H1 (cell line): Measurements from ENCODE around the gene ANGEL2. TPM values are rescaled to one million over a fixed set of nuclear protein-coding genes. Genes with fewer than 3 reads are reported as not detected.

ENCODE experiments used
- CTCF ChIA-PET: fragments of 300-600 bp; sonication (Branson Sonifier 250); formaldehyde crosslinking; loops from one replicate; lab custom pipeline; 2021; ENCODE audit not compliant: partially characterized antibody; lab: Charles Lee
- POLR2A ChIA-PET: fragments of 300-600 bp; sonication (Branson Sonifier 250); formaldehyde crosslinking; loops from one replicate; lab custom pipeline; 2021; ENCODE audit warnings: inconsistent platforms; ENCODE audit not compliant: partially characterized antibody; lab: Charles Lee
- DNase-seq, 2 experiments: peaks; one replicate each; pipeline versions ENCODE4 v3.0.0 to v3.0.0-alpha.2; 2010 to 2022; ENCODE audit warnings: low spot score in 2 of 2, low read depth in 1 of 2, mixed read lengths in 1 of 2
- FAIRE-seq: peaks from 2 replicates; lab custom pipeline; 2011; peaks lifted over from hg19 to GRCh38; lab: Jason Lieb, UNC
- H2AFZ ChIP-seq: 2 replicates; pipeline ENCODE4 v1.8.1; 2012; ENCODE audit warnings: low read length, inconsistent platforms
- H2AK5ac ChIP-seq: 2 replicates; pipeline ENCODE4 v1.6.1; 2013; ENCODE audit warnings: low read depth, low read length
- H2BK120ac ChIP-seq: replicated peaks from 2 replicates; pipeline ENCODE3; 2013; ENCODE audit warnings: low read depth, low read length, inconsistent platforms
- H2BK12ac ChIP-seq: 2 replicates; pipeline ENCODE4 v1.6.1; 2013; ENCODE audit warnings: low read depth, low read length
- H2BK15ac ChIP-seq: 2 replicates; pipeline ENCODE4 v1.6.1; 2013; ENCODE audit warnings: low read length
- H2BK20ac ChIP-seq: 2 replicates; pipeline ENCODE4 v1.6.1; 2013; ENCODE audit warnings: low read length
- H2BK5ac ChIP-seq: 2 replicates; pipeline ENCODE4 v1.6.1; 2013; ENCODE audit warnings: low read depth, low read length
- H3K14ac ChIP-seq: 2 replicates; pipeline ENCODE4 v1.6.1; 2013; ENCODE audit warnings: inconsistent platforms; ENCODE audit not compliant: insufficient read length
- H3K18ac ChIP-seq: 2 replicates; pipeline ENCODE4 v1.6.1; 2013; ENCODE audit warnings: low read length; ENCODE audit errors: extremely low read depth
- H3K23ac ChIP-seq: 2 replicates; pipeline ENCODE4 v1.6.1; 2013; ENCODE audit warnings: inconsistent platforms; ENCODE audit not compliant: insufficient read length
- H3K23me2 ChIP-seq: 2 replicates; pipeline ENCODE4 v1.6.1; 2013; ENCODE audit warnings: low read depth, low read length
- H3K27ac ChIP-seq: 2 replicates; pipeline ENCODE4 v1.6.1; 2011; ENCODE audit warnings: low read depth, low read length, inconsistent platforms
- H3K27me3 ChIP-seq, 4 experiments: replicated peaks in 1 of 4; 1 replicate in 1 of 4; 2 replicates in 3 of 4; pipeline versions ENCODE4 v1.6.1 to v1.8.1; 2011 to 2013; ENCODE audit warnings: low read length in 3 of 4, mild to moderate bottlenecking in 3 of 4, inconsistent platforms in 2 of 4, mixed read lengths in 2 of 4, moderate library complexity in 1 of 4; ENCODE audit not compliant: control insufficient read depth in 3 of 4, insufficient read depth in 3 of 4; ENCODE audit errors: extremely low read depth in 1 of 4
- H3K36me3 ChIP-seq, 4 experiments: 2 replicates each; pipeline versions ENCODE4 v1.6.1 to v1.8.1; 2011 to 2013; ENCODE audit warnings: mild to moderate bottlenecking in 4 of 4, low read length in 3 of 4, moderate library complexity in 2 of 4, control low read depth in 1 of 4, inconsistent platforms in 1 of 4; ENCODE audit not compliant: insufficient read depth in 4 of 4, control insufficient read depth in 2 of 4
- H3K4ac ChIP-seq: replicated peaks from 2 replicates; pipeline ENCODE3; 2013; ENCODE audit warnings: low read length, low read depth, mixed read lengths, inconsistent platforms; ENCODE audit not compliant: insufficient read length
- H3K4me1 ChIP-seq, 4 experiments: replicated peaks in 1 of 4; 1 replicate in 1 of 4; 2 replicates in 3 of 4; pipeline versions ENCODE4 v1.6.1 to v1.8.1; 2011 to 2013; ENCODE audit warnings: low read length in 3 of 4, inconsistent platforms in 2 of 4, mixed read lengths in 1 of 4; ENCODE audit not compliant: insufficient read depth in 4 of 4, control insufficient read depth in 3 of 4
- H3K4me2 ChIP-seq, 2 experiments: 2 replicates each; pipeline versions ENCODE4 v1.6.1 to v1.8.1; 2011 to 2013; ENCODE audit warnings: low read depth in 2 of 2, low read length in 2 of 2, control low read depth in 1 of 2, inconsistent platforms in 1 of 2, mild to moderate bottlenecking in 1 of 2; ENCODE audit not compliant: insufficient read depth in 1 of 2
- H3K4me3 ChIP-seq, 4 experiments: fragments of 200-600, 300-600 bp in 1 of 4; sonication (generic), shearing (Covaris generic), sonication (Bioruptor Twin) in 1 of 4; 2 replicates each; pipeline versions ENCODE4 v1.5.1 to v1.8.1; 2011 to 2016; ENCODE audit warnings: low read length in 4 of 4, low read depth in 3 of 4, control low read depth in 2 of 4, inconsistent platforms in 2 of 4, mild to moderate bottlenecking in 2 of 4, mixed read lengths in 1 of 4, moderate library complexity in 1 of 4; ENCODE audit not compliant: insufficient read depth in 2 of 4; ENCODE audit errors: extremely low read depth in 1 of 4
- H3K56ac ChIP-seq: replicated peaks from 2 replicates; pipeline ENCODE3; 2013; ENCODE audit warnings: low read depth, mild to moderate bottlenecking, mixed read lengths, low read length, inconsistent platforms; ENCODE audit not compliant: insufficient read length
- H3K79me1 ChIP-seq: 2 replicates; pipeline ENCODE4 v1.6.1; 2013; ENCODE audit warnings: low read depth, low read length, control low read depth
- H3K79me2 ChIP-seq, 2 experiments: 2 replicates each; pipeline versions ENCODE4 v1.6.1 to v1.8.1; 2012 to 2013; ENCODE audit warnings: low read length in 2 of 2, mild to moderate bottlenecking in 2 of 2, inconsistent platforms in 1 of 2; ENCODE audit not compliant: insufficient read depth in 2 of 2, control insufficient read depth in 1 of 2
- H3K9ac ChIP-seq, 4 experiments: replicated peaks in 1 of 4; 1 replicate in 1 of 4; 2 replicates in 3 of 4; pipeline versions ENCODE4 v1.6.1 to v1.8.1; 2011 to 2013; ENCODE audit warnings: low read depth in 3 of 4, low read length in 3 of 4, control low read depth in 2 of 4, mild to moderate bottlenecking in 2 of 4, moderate library complexity in 2 of 4, inconsistent platforms in 1 of 4; ENCODE audit errors: extremely low read depth in 1 of 4
- H3K9me3 ChIP-seq, 2 experiments: 2 replicates each; pipeline versions ENCODE4 v1.6.1 to v1.8.1; 2012 to 2013; ENCODE audit warnings: mild to moderate bottlenecking in 2 of 2, moderate library complexity in 2 of 2, control low read depth in 1 of 2, inconsistent platforms in 1 of 2, low read depth in 1 of 2, low read length in 1 of 2, mixed read lengths in 1 of 2; ENCODE audit not compliant: insufficient read depth in 2 of 2
- H4K20me1 ChIP-seq, 2 experiments: replicated peaks in 1 of 2; 2 replicates each; pipeline versions ENCODE3 to v1.8.1; 2011 to 2013; ENCODE audit warnings: inconsistent platforms in 2 of 2, low read length in 2 of 2, mild to moderate bottlenecking in 1 of 2; ENCODE audit not compliant: insufficient read depth in 2 of 2, control insufficient read depth in 1 of 2
- H4K5ac ChIP-seq: 2 replicates; pipeline ENCODE4 v1.6.1; 2013; ENCODE audit warnings: low read length, low read depth, mixed read lengths, inconsistent platforms; ENCODE audit not compliant: insufficient read length
- H4K8ac ChIP-seq: 2 replicates; pipeline ENCODE4 v1.8.0; 2013; ENCODE audit warnings: mild to moderate bottlenecking, moderate library complexity, low read length, inconsistent platforms; ENCODE audit not compliant: insufficient read depth; ENCODE audit errors: extremely low read depth
- H4K91ac ChIP-seq: replicated peaks from 2 replicates; pipeline ENCODE3; 2013; ENCODE audit warnings: low read length, mixed read lengths, inconsistent platforms; ENCODE audit not compliant: insufficient read length
- WGBS, 2 experiments: shearing (Covaris generic) in 1 of 2; methylation state at CpG; one replicate each; pipeline versions ENCODE4 v1.1.6 to v1.1.7; 2013 to 2015; ENCODE audit warnings: low lambda C conversion rate in 2 of 2, mixed read lengths in 2 of 2, inconsistent platforms in 1 of 2, low coverage in 1 of 2, missing lambda C conversion rate in 1 of 2; ENCODE audit not compliant: insufficient replicate concordance in 2 of 2, insufficient coverage in 1 of 2, insufficient read length in 1 of 2; ENCODE audit errors: extremely low coverage in 1 of 2, missing lambda C conversion rate in 1 of 2; 5-methylcytosine and 5-hydroxymethylcytosine counted together
- polyA plus RNA-seq, 7 experiments: library from polyadenylated mRNA; depleted of rRNA in 3 of 7; stranded (reverse) in 5 of 7; unstranded in 2 of 7; fragments of >200 nt in 5 of 7; fragments of 200-250 nt in 2 of 7; gene quantifications; 1 replicate in 5 of 7; 2 replicates in 1 of 7; 4 replicates in 1 of 7; pipeline versions ENCODE4 v1.2.1 to v1.2.3, GENCODE V29; 2011 to 2013; ENCODE audit warnings: missing spikeins in 2 of 7, mixed read lengths in 2 of 7
- total RNA-seq: library from RNA; stranded (reverse); fragmentation: NEBNext Ultra II Directional; extraction: Animal tissue kit (Norgen Biotek cat#: 25700); gene quantifications from 2 replicates; pipeline ENCODE4 v1.2.1, GENCODE V29; 2021

Gene ANGEL2
- total and polyA plus RNA-seq, 2 of the 8 experiments (the other 6 are each of a cell fraction or from before 2014, with no cell fraction given), result 18.1 to 39.9 TPM

DNA sequence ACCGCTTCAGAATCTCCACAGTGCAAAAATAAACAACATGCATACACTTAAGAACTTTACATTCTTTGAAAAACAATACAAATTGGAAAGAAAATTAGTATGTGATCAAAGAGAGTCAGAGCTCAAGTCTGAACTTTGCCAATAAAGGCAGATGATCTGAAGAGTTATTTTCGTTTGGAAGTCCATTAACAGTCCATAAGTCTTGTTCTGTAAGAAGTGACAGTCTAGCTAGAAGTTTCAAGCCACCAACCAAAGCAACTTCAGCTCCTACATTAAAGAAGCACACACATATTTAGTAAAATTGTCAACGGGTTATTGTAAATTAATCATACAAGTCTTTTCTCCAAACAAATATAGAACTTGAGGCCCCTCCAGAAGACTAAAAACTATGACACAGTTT is 20.7 kb downstream of the ANGEL2 start:
- DNase-seq, result no peak
- peaks cover 4 to 56% (median 27%) of the 10 kb centered on the region in 4 experiments; a peak in 7 of 8 replicates for H3K36me3 ChIP-seq
- H2AFZ ChIP-seq, result no peak overlapping the region
- ChIA-PET CTCF (interaction anchor here (0.6 to 5.6 kb wide), 41 partner anchors 9 to 538 kb away, joined by 3 to 41 read pairs (median 4); no protein-coding TSS in a partner anchor), POLR2A (interaction anchor here (0.7 to 4.7 kb wide), 18 partner anchors 9 to 387 kb away, joined by 3 to 33 read pairs (median 4); partner anchors contain the start of gene ATF3)
- no peak overlapping the region for H3K4me3 ChIP-seq
- no peak overlapping the region for H3K4ac ChIP-seq
- 87% methylated on average over 3 of the region's 3 CpGs; no CpG with 5 or more reads in 1 of the 2 experiments for WGBS, 2 experiments
- no peaks in the 10 kb centered on the region for H3K79me1 ChIP-seq
- peak; percentile 36 for FAIRE-seq
- H4K5ac ChIP-seq, result no peak overlapping the region
- H2BK5ac ChIP-seq, result no peak overlapping the region
- H2AK5ac ChIP-seq, result no peak overlapping the region
- H4K91ac ChIP-seq, result no peak overlapping the region
- H2BK15ac ChIP-seq, result no peak overlapping the region
- H3K27ac ChIP-seq, result no peak overlapping the region
- no peak overlapping the region for H2BK120ac ChIP-seq
- H3K9me3 ChIP-seq, result no peaks in the 10 kb centered on the region
- no peak overlapping the region for H3K14ac ChIP-seq
- no peak overlapping the region for H3K9ac ChIP-seq
- no peak overlapping the region for H3K4me2 ChIP-seq
- no peak overlapping the region for H4K8ac ChIP-seq
- H2BK12ac ChIP-seq, result no peak overlapping the region
- H3K79me2 ChIP-seq, result no peaks in the 10 kb centered on the region
- peaks cover 0 to 1% (median 0%) of the 10 kb centered on the region in 4 experiments; a peak in 1 of 7 replicates for H3K27me3 ChIP-seq
- H3K4me1 ChIP-seq, result no peaks in the 10 kb centered on the region
- no peaks in the 10 kb centered on the region for H4K20me1 ChIP-seq
- H2BK20ac ChIP-seq, result no peak overlapping the region
- H3K23me2 ChIP-seq, result no peaks in the 10 kb centered on the region
- no peak overlapping the region for H3K18ac ChIP-seq
- H3K23ac ChIP-seq, result no peak overlapping the region
- no peak overlapping the region for H3K56ac ChIP-seq
